Spleen (tissue), 7 donors: ENCODE results near the gene ACOXL.

ENCODE experiments used
- CTCF ChIP-seq, 11 experiments: fragments of 200-600 bp in 7 of 11; fragments of 450-650 bp in 4 of 11; sonication (generic) in 4 of 11; IDR thresholded peaks in 8 of 11; conservative IDR thresholded peaks in 3 of 11; 1 replicate in 7 of 11; 2 replicates in 4 of 11; pipeline versions ENCODE4 v1.4.0 to v1.8.0; 2016 to 2021; ENCODE audit warnings: antibody characterized with exemption in 11 of 11, inconsistent platforms in 4 of 11, mild to moderate bottlenecking in 1 of 11
- POLR2A ChIP-seq, 3 donors: fragments of 450-650 bp; IDR thresholded peaks; one replicate each; pipeline ENCODE4 v1.5.1; 2017; ENCODE audit warnings: antibody characterized with exemption in 3 of 3, mild to moderate bottlenecking in 1 of 3
- POLR2AphosphoS5 ChIP-seq, 3 donors: sonication (generic); formaldehyde crosslinking; IDR thresholded peaks; one replicate each; pipeline ENCODE4 v1.5.1; 2017; ENCODE audit warnings: antibody characterized with exemption in 3 of 3
- donor health status: DM: no; HTN: no; CAD: no; lungs with moderate emphysema.
- donor health status: DM: no; HTN: no; CAD: no.
- donor health status: DM: no; HTN: no; CAD: no.

GRCh38 chr2:110794951-110795350 lies 62.6 kb downstream of the ACOXL start:
- TF ChIP-seq CTCF (IDR thresholded peaks at IDR 0.05 in 8 of 11, conservative IDR thresholded peaks at IDR 0.05 in 3 of 11) (no peak), POLR2A (IDR thresholded peaks at IDR 0.05) (no peak), POLR2AphosphoS5 (IDR thresholded peaks at IDR 0.05) (no peak)
